Peyer's patch (tissue), 4 donors: ENCODE data around the gene IL4I1.

ENCODE experiments used
- CTCF ChIP-seq, 6 experiments: fragments of 450-650 bp in 4 of 6; fragments of 200-600 bp in 2 of 6; sonication (generic) in 1 of 6; IDR thresholded peaks; one replicate each; pipeline ENCODE4 v1.5.1; 2017 to 2019; ENCODE audit warnings: antibody characterized with exemption in 6 of 6, mild to moderate bottlenecking in 3 of 6, moderate library complexity in 1 of 6
- POLR2A ChIP-seq, 2 donors: fragments of 450-650 bp; IDR thresholded peaks; one replicate each; pipeline ENCODE4 v1.5.1; 2017; ENCODE audit warnings: antibody characterized with exemption in 2 of 2, mild to moderate bottlenecking in 2 of 2, moderate library complexity in 2 of 2

GRCh38 chr19:49861541-49862378 lies 34.9 kb downstream of the IL4I1 start:
- TF ChIP-seq CTCF (IDR thresholded peaks at IDR 0.05) (no peak), POLR2A (IDR thresholded peaks at IDR 0.05) (no peak)
